Activated CD8-positive, alpha-beta T cell treated with anti-CD3 and anti-CD28 coated beads, Interleukin-2, amount 10 ng/mL, durations not matched to agents 7 days and 5 days (primary cell): ENCODE data around the gene SULT1B1. TPM values are rescaled to one million over a fixed set of nuclear protein-coding genes. Genes with fewer than 3 reads are reported as not detected.

Source experiments
- ATAC-seq: fragments of 150-1000 bp; cut with Tn5 transposase; one replicate; pipeline ENCODE4 v1.10.0; 2021; ENCODE audit warnings: moderate library complexity
- CTCF ChIA-PET: fragments of 350-600 bp; sonication (Branson Sonifier 250); formaldehyde crosslinking; loops from one replicate; lab custom pipeline; 2021; ENCODE audit warnings: antibody characterized with exemption; lab: Charles Lee
- POLR2A ChIA-PET: fragments of 350-600 bp; sonication (Branson Sonifier 250); formaldehyde crosslinking; loops from one replicate; lab custom pipeline; 2021; ENCODE audit warnings: antibody characterized with exemption; lab: Charles Lee
- DNase-seq: peaks from one replicate; pipeline ENCODE4 v3.0.0-alpha.2; 2020
- H3K27ac Mint-ChIP-seq: one replicate; pipeline ENCODE4 v1.8.0; 2021; ENCODE audit warnings: mild to moderate bottlenecking, mixed read lengths
- H3K27me3 Mint-ChIP-seq: one replicate; pipeline ENCODE4 v1.8.0; 2021; ENCODE audit warnings: low read depth, mixed read lengths
- H3K36me3 Mint-ChIP-seq: one replicate; pipeline ENCODE4 v1.8.0; 2021; ENCODE audit warnings: low read depth, mixed read lengths
- H3K4me1 Mint-ChIP-seq: one replicate; pipeline ENCODE4 v1.8.0; 2021; ENCODE audit warnings: low read depth, mixed read lengths
- H3K4me3 Mint-ChIP-seq: one replicate; pipeline ENCODE4 v1.8.0; 2021; ENCODE audit warnings: mild to moderate bottlenecking, mixed read lengths
- H3K9me3 Mint-ChIP-seq: one replicate; pipeline ENCODE4 v1.8.0; 2022; ENCODE audit warnings: mixed read lengths; ENCODE audit not compliant: insufficient read depth
- total RNA-seq, 2 experiments: library from RNA; stranded (reverse); gene quantifications; one replicate each; pipeline ENCODE4 v1.2.3, GENCODE V29; 2021

SULT1B1 gene
- total RNA-seq: 1 to 10 TPM; 1.1 to 1.7 TPM

GRCh38 chr4:69760455-69760854, at the start of gene SULT1B1:
Gene SULT1B1, minus strand, starts transcription at chr4:69760620. Its CDS starts 5,403 bp downstream, at chr4:69755217.
- ChIA-PET POLR2A (interaction anchor here (0.7 to 1.2 kb wide), 2 partner anchors 24 to 81 kb away, joined by 3 read pairs; no protein-coding TSS in a partner anchor), CTCF (interaction anchor here (1.8 to 2.0 kb wide), 2 partner anchors 10 to 62 kb away, joined by 5 to 9 read pairs; no protein-coding TSS in a partner anchor)
- Mint-ChIP-seq H3K27me3 (no peaks in the 10 kb centered on the region), H3K4me1 (peaks cover 38% of the 10 kb centered on the region), H3K27ac (peak within 1 kb of the TSS; percentile 96), H3K36me3 (peaks cover 9% of the 10 kb centered on the region), H3K9me3 (no peaks in the 10 kb centered on the region), H3K4me3 (peak within 1 kb of the TSS; percentile 76)
- DNase-seq: peak; percentile 80
- ATAC-seq: peak; percentile 96

GRCh38 chr4:69800599-69800998, 40.2 kb upstream of the SULT1B1 start:
- ATAC-seq (no peak), DNase-seq (no peak)
- Mint-ChIP-seq H3K4me3 (no peak overlapping the region), H3K4me1 (no peaks in the 10 kb centered on the region), H3K27me3 (no peaks in the 10 kb centered on the region), H3K27ac (no peak overlapping the region), H3K9me3 (no peaks in the 10 kb centered on the region), H3K36me3 (no peaks in the 10 kb centered on the region)
- CTCF ChIA-PET: no interaction called here
- POLR2A ChIA-PET: no interaction called here

GRCh38 chr4:69799337-69799736, 38.9 kb upstream of the SULT1B1 start:
- Mint-ChIP-seq H3K36me3 (no peaks in the 10 kb centered on the region), H3K27ac (no peak overlapping the region), H3K4me3 (no peak overlapping the region), H3K9me3 (no peaks in the 10 kb centered on the region), H3K27me3 (no peaks in the 10 kb centered on the region), H3K4me1 (no peaks in the 10 kb centered on the region)
- CTCF ChIA-PET: no interaction called here
- ATAC-seq (no peak), DNase-seq (no peak)
- POLR2A ChIA-PET: no interaction called here

GRCh38 chr4:69793732-69794131, 33.3 kb upstream of the SULT1B1 start:
- Mint-ChIP-seq H3K27ac (no peak overlapping the region), H3K4me3 (no peak overlapping the region), H3K4me1 (no peaks in the 10 kb centered on the region), H3K27me3 (no peaks in the 10 kb centered on the region), H3K9me3 (no peaks in the 10 kb centered on the region), H3K36me3 (no peaks in the 10 kb centered on the region)
- POLR2A ChIA-PET: no interaction called here
- CTCF ChIA-PET: interaction anchor here (1.2 kb wide), 1 partner anchor 30 kb away, joined by 3 read pairs; no protein-coding TSS in a partner anchor
- ATAC-seq: no peak
- no peak for DNase-seq

GRCh38 chr4:69787879-69788278, 27.5 kb upstream of the SULT1B1 start:
- H3K27ac Mint-ChIP-seq: no peak overlapping the region
- no peak overlapping the region for H3K4me3 Mint-ChIP-seq
- H3K4me1 Mint-ChIP-seq: no peaks in the 10 kb centered on the region
- POLR2A ChIA-PET: no interaction called here
- H3K27me3 Mint-ChIP-seq: no peaks in the 10 kb centered on the region
- H3K36me3 Mint-ChIP-seq: no peaks in the 10 kb centered on the region
- H3K9me3 Mint-ChIP-seq: no peaks in the 10 kb centered on the region
- CTCF ChIA-PET: no interaction called here
- DNase-seq (no peak), ATAC-seq (no peak)

- ChIA-PET CTCF (interaction anchor here (0.6 to 1.3 kb wide), 2 partner anchors 37 to 396 kb away, joined by 3 read pairs; no protein-coding TSS in a partner anchor), POLR2A (no interaction called here)
- Mint-ChIP-seq H3K9me3 (peaks cover 7% of the 10 kb centered on the region), H3K4me3 (no peak overlapping the region), H3K4me1 (no peaks in the 10 kb centered on the region), H3K27me3 (no peaks in the 10 kb centered on the region), H3K36me3 (peaks cover 1% of the 10 kb centered on the region), H3K27ac (no peak overlapping the region)
- ATAC-seq (no peak), DNase-seq (no peak)
Observed at GRCh38 chr4:69786547-69786946, 26.1 kb upstream of the SULT1B1 start.

GRCh38 chr4:69785211-69785831, 24.9 kb upstream of the SULT1B1 start:
- no peak overlapping the region for H3K27ac Mint-ChIP-seq
- CTCF ChIA-PET: no interaction called here
- ATAC-seq: no peak
- H3K4me3 Mint-ChIP-seq: no peak overlapping the region
- no peaks in the 10 kb centered on the region for H3K27me3 Mint-ChIP-seq
- H3K9me3 Mint-ChIP-seq: peaks cover 7% of the 10 kb centered on the region
- POLR2A ChIA-PET: no interaction called here
- H3K36me3 Mint-ChIP-seq: peaks cover 1% of the 10 kb centered on the region
- DNase-seq: no peak
- H3K4me1 Mint-ChIP-seq: no peaks in the 10 kb centered on the region

GRCh38 chr4:69782651-69783310, 22.4 kb upstream of the SULT1B1 start:
- ChIA-PET CTCF (no interaction called here), POLR2A (no interaction called here)
- H3K36me3 Mint-ChIP-seq: peaks cover 1% of the 10 kb centered on the region
- DNase-seq (no peak), ATAC-seq (no peak)
- no peaks in the 10 kb centered on the region for H3K4me1 Mint-ChIP-seq
- peaks cover 7% of the 10 kb centered on the region for H3K9me3 Mint-ChIP-seq
- no peak overlapping the region for H3K27ac Mint-ChIP-seq
- no peaks in the 10 kb centered on the region for H3K27me3 Mint-ChIP-seq
- H3K4me3 Mint-ChIP-seq: no peak overlapping the region

GRCh38 chr4:69781458-69782418, 21.3 kb upstream of the SULT1B1 start:
- DNase-seq (no peak), ATAC-seq (no peak)
- POLR2A ChIA-PET: no interaction called here
- CTCF ChIA-PET: no interaction called here
- no peaks in the 10 kb centered on the region for H3K27me3 Mint-ChIP-seq
- no peak overlapping the region for H3K4me3 Mint-ChIP-seq
- peaks cover 1% of the 10 kb centered on the region for H3K36me3 Mint-ChIP-seq
- peaks cover 7% of the 10 kb centered on the region for H3K9me3 Mint-ChIP-seq
- no peaks in the 10 kb centered on the region for H3K4me1 Mint-ChIP-seq
- H3K27ac Mint-ChIP-seq: no peak overlapping the region

- H3K4me3 Mint-ChIP-seq: no peak overlapping the region
- no peaks in the 10 kb centered on the region for H3K4me1 Mint-ChIP-seq
- ATAC-seq (no peak), DNase-seq (no peak)
- ChIA-PET POLR2A (no interaction called here), CTCF (no interaction called here)
- peaks cover 7% of the 10 kb centered on the region for H3K9me3 Mint-ChIP-seq
- peaks cover 1% of the 10 kb centered on the region for H3K36me3 Mint-ChIP-seq
- H3K27ac Mint-ChIP-seq: no peak overlapping the region
- no peaks in the 10 kb centered on the region for H3K27me3 Mint-ChIP-seq
Observed at GRCh38 chr4:69780141-69780540, 19.7 kb upstream of the SULT1B1 start.

- no peak for ATAC-seq
- Mint-ChIP-seq H3K4me3 (no peak overlapping the region), H3K36me3 (no peaks in the 10 kb centered on the region), H3K9me3 (no peaks in the 10 kb centered on the region), H3K27ac (no peak overlapping the region), H3K4me1 (no peaks in the 10 kb centered on the region), H3K27me3 (no peaks in the 10 kb centered on the region)
- POLR2A ChIA-PET: no interaction called here
- CTCF ChIA-PET: interaction anchor here (1.3 kb wide), 1 partner anchor 10 kb away, joined by 3 read pairs; no protein-coding TSS in a partner anchor
- DNase-seq: no peak
Observed at GRCh38 chr4:69776696-69777095, 16.3 kb upstream of the SULT1B1 start.
